Measurements from ENCODE around the gene KDM4C.

DNA sequence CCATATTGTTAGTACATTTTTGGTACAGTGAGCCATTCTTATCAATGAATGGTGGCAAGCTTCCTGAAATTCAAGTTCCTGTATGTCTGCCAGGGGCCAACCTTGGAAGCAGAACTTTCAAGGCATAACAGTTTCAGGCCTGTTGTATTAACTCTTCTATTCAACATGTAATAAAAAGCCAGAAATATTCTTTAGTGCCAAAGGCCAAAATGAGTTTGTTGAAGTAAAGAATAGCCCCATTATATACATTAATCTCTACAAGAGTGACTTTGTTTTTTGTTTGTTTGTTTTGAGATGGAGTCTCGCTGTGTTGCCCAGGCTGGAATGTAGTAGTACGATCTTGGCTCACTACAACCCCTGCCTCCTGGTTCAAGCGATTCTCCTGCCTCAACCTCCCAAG lies 321.3 kb downstream of the KDM4C start:
- TF ChIP-seq POLR2A (IDR thresholded peaks at IDR 0.05; ENCODE audit: low read depth) (no peak), CTCF (IDR thresholded peaks at IDR 0.05) (no peak), POLR2AphosphoS5 (IDR thresholded peaks at IDR 0.05) (no peak)
